HEK293 (cell line): Measurements from ENCODE around the gene FBXO17.
A peak's percentile ranks its signal among the peaks of the same experiment; 100 is the strongest.

Source experiments
- FEZF1 ChIP-seq: fragments of 450-650 bp; formaldehyde crosslinking; IDR thresholded peaks from 2 replicates; pipeline ENCODE4 v1.5.1; 2016; ENCODE audit warnings: missing biosample characterization, missing genetic modification characterization
- GLI4 ChIP-seq: fragments of 450-650 bp; formaldehyde crosslinking; IDR thresholded peaks from 2 replicates; pipeline ENCODE4 v1.5.1; 2016; ENCODE audit warnings: missing biosample characterization, missing genetic modification characterization
- GLIS1 ChIP-seq: fragments of 450-650 bp; formaldehyde crosslinking; IDR thresholded peaks from 2 replicates; pipeline ENCODE4 v1.5.1; 2016; ENCODE audit warnings: missing biosample characterization, missing genetic modification characterization
- GLIS2 ChIP-seq: fragments of 450-650 bp; formaldehyde crosslinking; IDR thresholded peaks from 2 replicates; pipeline ENCODE4 v1.5.1; 2016; ENCODE audit warnings: missing biosample characterization, missing genetic modification characterization
- HOXD13 ChIP-seq: sonication (generic); formaldehyde crosslinking; IDR thresholded peaks from 2 replicates; pipeline ENCODE4 v1.8.0; 2022; ENCODE audit warnings: missing genetic modification reagents, borderline replicate concordance
- KLF16 ChIP-seq: fragments of 450-650 bp; formaldehyde crosslinking; IDR thresholded peaks from 2 replicates; pipeline ENCODE4 v1.5.1; 2017; ENCODE audit warnings: missing biosample characterization, missing genetic modification characterization
- MEIS1 ChIP-seq: sonication (generic); formaldehyde crosslinking; IDR thresholded peaks from 2 replicates; pipeline ENCODE4 v1.8.1; 2022; ENCODE audit warnings: missing genetic modification reagents, mild to moderate bottlenecking, borderline replicate concordance
- OSR2 ChIP-seq: fragments of 450-650 bp; formaldehyde crosslinking; IDR thresholded peaks from 2 replicates; pipeline ENCODE4 v1.5.1; 2016; ENCODE audit warnings: missing biosample characterization, missing genetic modification characterization
- PRDM10 ChIP-seq: fragments of 450-650 bp; formaldehyde crosslinking; IDR thresholded peaks from 2 replicates; pipeline ENCODE4 v1.5.1; 2016; ENCODE audit warnings: missing biosample characterization, missing genetic modification characterization
- TRIM28 ChIP-seq: IDR thresholded peaks from 2 replicates; pipeline ENCODE4 v1.6.1; 2011; ENCODE audit warnings: low read length, control low read depth, borderline replicate concordance
- ZBTB17 ChIP-seq: fragments of 450-650 bp; formaldehyde crosslinking; IDR thresholded peaks from 2 replicates; pipeline ENCODE4 v1.5.1; 2016; ENCODE audit warnings: missing biosample characterization, missing genetic modification characterization
- ZBTB20 ChIP-seq: fragments of 450-650 bp; formaldehyde crosslinking; IDR thresholded peaks from 2 replicates; pipeline ENCODE4 v1.5.1; 2016; ENCODE audit warnings: missing biosample characterization, missing genetic modification characterization
- ZBTB7A ChIP-seq: fragments of 450-650 bp; formaldehyde crosslinking; IDR thresholded peaks from 2 replicates; pipeline ENCODE4 v1.5.1; 2016; ENCODE audit warnings: low read depth, missing biosample characterization, missing genetic modification characterization
- ZNF169 ChIP-seq: fragments of 450-650 bp; formaldehyde crosslinking; IDR thresholded peaks from 2 replicates; pipeline ENCODE4 v1.5.1; 2016; ENCODE audit warnings: missing biosample characterization, missing genetic modification characterization
- ZNF174 ChIP-seq: fragments of 450-650 bp; formaldehyde crosslinking; IDR thresholded peaks from 2 replicates; pipeline ENCODE4 v1.5.0; 2017; ENCODE audit warnings: missing biosample characterization, mild to moderate bottlenecking, missing genetic modification characterization
- ZNF2 ChIP-seq: fragments of 450-650 bp; formaldehyde crosslinking; IDR thresholded peaks from 2 replicates; pipeline ENCODE4 v1.5.1; 2016; ENCODE audit warnings: missing biosample characterization, missing genetic modification characterization
- ZNF214 ChIP-seq: fragments of 450-650 bp; formaldehyde crosslinking; IDR thresholded peaks from 2 replicates; pipeline ENCODE4 v1.5.1; 2017; ENCODE audit warnings: missing biosample characterization, mild to moderate bottlenecking, missing genetic modification characterization, borderline replicate concordance
- ZNF239 ChIP-seq: fragments of 450-650 bp; formaldehyde crosslinking; IDR thresholded peaks from 2 replicates; pipeline ENCODE4 v1.5.1; 2016; ENCODE audit warnings: missing biosample characterization, missing genetic modification characterization
- ZNF280C ChIP-seq: fragments of 450-650 bp; formaldehyde crosslinking; IDR thresholded peaks from 2 replicates; pipeline ENCODE4 v1.5.1; 2016; ENCODE audit warnings: missing biosample characterization, missing genetic modification characterization
- ZNF555 ChIP-seq: fragments of 450-650 bp; formaldehyde crosslinking; conservative IDR thresholded peaks from 2 replicates; pipeline ENCODE4 v1.5.1; 2017; ENCODE audit warnings: missing biosample characterization, mild to moderate bottlenecking, missing genetic modification characterization, inconsistent platforms
- ZNF561 ChIP-seq: fragments of 450-650 bp; IDR thresholded peaks from 2 replicates; pipeline ENCODE4 v1.5.1; 2018; ENCODE audit warnings: missing biosample characterization, missing genetic modification characterization, borderline replicate concordance
- ZNF623 ChIP-seq: fragments of 450-650 bp; formaldehyde crosslinking; IDR thresholded peaks from 2 replicates; pipeline ENCODE4 v1.5.1; 2016; ENCODE audit warnings: missing biosample characterization, missing genetic modification characterization
- ZNF626 ChIP-seq: fragments of 450-650 bp; sonication (Bioruptor Pico); formaldehyde crosslinking; IDR thresholded peaks from 2 replicates; pipeline ENCODE4 v1.5.1; 2018; ENCODE audit warnings: missing biosample characterization, missing genetic modification characterization, inconsistent platforms
- ZNF660 ChIP-seq: fragments of 450-650 bp; IDR thresholded peaks from 2 replicates; pipeline ENCODE4 v1.5.1; 2018; ENCODE audit warnings: missing biosample characterization, mild to moderate bottlenecking, missing genetic modification characterization
- ZNF692 ChIP-seq: fragments of 450-650 bp; formaldehyde crosslinking; IDR thresholded peaks from 2 replicates; pipeline ENCODE4 v1.5.1; 2016; ENCODE audit warnings: missing biosample characterization, missing genetic modification characterization
- ZSCAN23 ChIP-seq: fragments of 450-650 bp; formaldehyde crosslinking; IDR thresholded peaks from 2 replicates; pipeline ENCODE4 v1.5.1; 2016; ENCODE audit warnings: missing biosample characterization, missing genetic modification characterization
- TF ChIP-seq, protein P1 (sequence below): fragments of 450-650 bp; formaldehyde crosslinking; IDR thresholded peaks from 2 replicates; pipeline ENCODE4 v1.5.1; 2016; ENCODE audit warnings: missing biosample characterization, missing genetic modification characterization, borderline replicate concordance

FBXO17 gene

DNA sequence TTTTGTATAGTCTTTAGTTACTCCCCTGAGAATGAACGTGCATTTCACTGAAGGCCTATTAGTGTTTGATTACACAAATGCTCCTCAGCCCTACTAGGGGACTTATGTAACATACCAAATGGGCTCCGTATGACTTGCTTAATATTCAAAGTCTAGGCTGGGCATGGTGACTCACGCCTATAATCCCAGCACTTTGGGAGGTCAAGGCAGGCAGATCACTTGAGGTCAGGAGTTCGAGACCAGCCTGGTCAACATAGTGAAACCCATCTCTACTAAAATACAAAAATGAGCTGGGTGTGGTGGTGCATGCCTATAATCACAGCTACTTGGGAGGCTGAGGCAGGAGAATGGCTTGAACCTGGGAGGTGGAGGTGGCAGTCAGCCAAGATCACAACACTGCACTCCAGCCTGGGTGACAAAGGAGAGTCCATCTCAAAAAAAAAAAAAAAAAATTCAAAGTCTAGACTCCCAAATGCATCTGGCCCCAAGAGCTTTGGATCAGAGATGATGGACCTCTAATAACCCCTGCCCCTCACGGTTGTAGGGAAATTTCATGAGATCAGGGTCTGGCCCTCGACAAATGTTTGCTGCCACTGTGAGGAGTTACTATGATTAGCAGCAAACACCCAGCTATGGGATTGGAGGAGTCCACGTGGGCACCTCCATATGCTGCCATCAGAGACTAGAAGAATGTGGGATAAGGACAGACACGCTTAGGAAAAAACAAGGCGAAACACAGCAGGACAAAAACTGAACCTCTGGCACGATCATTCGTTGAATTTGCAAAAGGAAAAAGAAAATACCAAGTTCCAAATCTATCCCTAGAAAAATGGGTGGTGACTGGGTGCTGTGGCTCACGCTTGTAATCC lies 4.6 kb downstream of the FBXO17 start (continued):
- TF ChIP-seq ZNF174 (no peak), ZSCAN23 (tag by site-specific recombination) (no peak; the same call in 1 of the 2 replicates), MEIS1 (no peak), ZNF239 (tag by site-specific recombination) (no peak), ZNF214 (tag by site-specific recombination) (no peak), HOXD13 (CRISPR knock-in tag) (no peak), KLF16 (tag by site-specific recombination) (no peak), ZNF623 (tag by site-specific recombination) (no peak), ZBTB20 (tag by site-specific recombination) (no peak), GLIS1 (tag by site-specific recombination) (peak; percentile 93), ZNF626 (tag by site-specific recombination) (no peak), PRDM10 (tag by site-specific recombination) (peak; percentile 93), ZNF280C (tag by site-specific recombination) (no peak), GLIS2 (tag by site-specific recombination) (peak; percentile 35; the same call in 1 of the 2 replicates), ZNF660 (no peak), ZNF692 (tag by site-specific recombination) (no peak), ZNF561 (no peak), OSR2 (tag by site-specific recombination) (peak; percentile 31; the same call in 1 of the 2 replicates), ZNF169 (tag by site-specific recombination) (no peak), ZNF555 (tag by site-specific recombination) (no peak), GLI4 (no peak), ZNF2 (peak; percentile 61; the same call in 1 of the 2 replicates), TRIM28 (no peak), ZBTB17 (tag by site-specific recombination) (peak; percentile 85), FEZF1 (tag by site-specific recombination) (peak; percentile 67), ZBTB7A (no peak; the same call in 1 of the 2 replicates)
- TF ChIP-seq, protein P1, sequence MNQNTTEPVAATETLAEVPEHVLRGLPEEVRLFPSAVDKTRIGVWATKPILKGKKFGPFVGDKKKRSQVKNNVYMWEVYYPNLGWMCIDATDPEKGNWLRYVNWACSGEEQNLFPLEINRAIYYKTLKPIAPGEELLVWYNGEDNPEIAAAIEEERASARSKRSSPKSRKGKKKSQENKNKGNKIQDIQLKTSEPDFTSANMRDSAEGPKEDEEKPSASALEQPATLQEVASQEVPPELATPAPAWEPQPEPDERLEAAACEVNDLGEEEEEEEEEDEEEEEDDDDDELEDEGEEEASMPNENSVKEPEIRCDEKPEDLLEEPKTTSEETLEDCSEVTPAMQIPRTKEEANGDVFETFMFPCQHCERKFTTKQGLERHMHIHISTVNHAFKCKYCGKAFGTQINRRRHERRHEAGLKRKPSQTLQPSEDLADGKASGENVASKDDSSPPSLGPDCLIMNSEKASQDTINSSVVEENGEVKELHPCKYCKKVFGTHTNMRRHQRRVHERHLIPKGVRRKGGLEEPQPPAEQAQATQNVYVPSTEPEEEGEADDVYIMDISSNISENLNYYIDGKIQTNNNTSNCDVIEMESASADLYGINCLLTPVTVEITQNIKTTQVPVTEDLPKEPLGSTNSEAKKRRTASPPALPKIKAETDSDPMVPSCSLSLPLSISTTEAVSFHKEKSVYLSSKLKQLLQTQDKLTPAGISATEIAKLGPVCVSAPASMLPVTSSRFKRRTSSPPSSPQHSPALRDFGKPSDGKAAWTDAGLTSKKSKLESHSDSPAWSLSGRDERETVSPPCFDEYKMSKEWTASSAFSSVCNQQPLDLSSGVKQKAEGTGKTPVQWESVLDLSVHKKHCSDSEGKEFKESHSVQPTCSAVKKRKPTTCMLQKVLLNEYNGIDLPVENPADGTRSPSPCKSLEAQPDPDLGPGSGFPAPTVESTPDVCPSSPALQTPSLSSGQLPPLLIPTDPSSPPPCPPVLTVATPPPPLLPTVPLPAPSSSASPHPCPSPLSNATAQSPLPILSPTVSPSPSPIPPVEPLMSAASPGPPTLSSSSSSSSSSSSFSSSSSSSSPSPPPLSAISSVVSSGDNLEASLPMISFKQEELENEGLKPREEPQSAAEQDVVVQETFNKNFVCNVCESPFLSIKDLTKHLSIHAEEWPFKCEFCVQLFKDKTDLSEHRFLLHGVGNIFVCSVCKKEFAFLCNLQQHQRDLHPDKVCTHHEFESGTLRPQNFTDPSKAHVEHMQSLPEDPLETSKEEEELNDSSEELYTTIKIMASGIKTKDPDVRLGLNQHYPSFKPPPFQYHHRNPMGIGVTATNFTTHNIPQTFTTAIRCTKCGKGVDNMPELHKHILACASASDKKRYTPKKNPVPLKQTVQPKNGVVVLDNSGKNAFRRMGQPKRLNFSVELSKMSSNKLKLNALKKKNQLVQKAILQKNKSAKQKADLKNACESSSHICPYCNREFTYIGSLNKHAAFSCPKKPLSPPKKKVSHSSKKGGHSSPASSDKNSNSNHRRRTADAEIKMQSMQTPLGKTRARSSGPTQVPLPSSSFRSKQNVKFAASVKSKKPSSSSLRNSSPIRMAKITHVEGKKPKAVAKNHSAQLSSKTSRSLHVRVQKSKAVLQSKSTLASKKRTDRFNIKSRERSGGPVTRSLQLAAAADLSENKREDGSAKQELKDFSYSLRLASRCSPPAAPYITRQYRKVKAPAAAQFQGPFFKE (tag by site-specific recombination), result no peak
